OCI-LY3 (cell line): Measurements from ENCODE around the gene CBX1.

Experiments used
- EZH2phosphoT487 ChIP-seq: fragments of 200-600 bp; shearing (Covaris generic); IDR thresholded peaks from 2 replicates; pipeline ENCODE4 v1.6.1; 2018; ENCODE audit warnings: antibody characterized with exemption, mixed run types, low read depth
- TF ChIP-seq, protein P1 (sequence below): fragments of 200-600, 300-600 bp; sonication (generic); IDR thresholded peaks from 2 replicates; pipeline ENCODE4 v1.5.1; 2014; ENCODE audit warnings: antibody characterized with exemption, low read length, low read depth

DNA sequence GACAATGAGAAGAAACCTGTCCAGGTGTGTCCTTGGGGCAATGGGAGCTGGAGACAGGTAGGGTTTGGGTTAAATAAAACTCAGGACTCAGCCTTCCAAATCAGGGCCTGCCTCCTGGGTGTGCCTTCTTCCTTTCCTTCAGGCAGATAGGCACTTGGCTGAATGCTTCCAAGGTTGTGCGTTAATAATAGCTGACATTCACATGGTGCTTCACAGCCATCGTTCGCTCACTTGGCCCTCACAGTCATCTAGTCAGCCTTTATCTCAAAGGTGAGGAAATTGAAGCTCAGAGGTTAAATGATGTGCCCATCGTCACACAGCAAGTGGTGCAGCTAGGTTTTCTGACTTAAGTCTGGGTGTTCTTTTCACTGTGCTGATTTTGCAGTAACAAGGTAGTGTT lies 43.7 kb downstream of the CBX1 start:
- TF ChIP-seq, protein P1, sequence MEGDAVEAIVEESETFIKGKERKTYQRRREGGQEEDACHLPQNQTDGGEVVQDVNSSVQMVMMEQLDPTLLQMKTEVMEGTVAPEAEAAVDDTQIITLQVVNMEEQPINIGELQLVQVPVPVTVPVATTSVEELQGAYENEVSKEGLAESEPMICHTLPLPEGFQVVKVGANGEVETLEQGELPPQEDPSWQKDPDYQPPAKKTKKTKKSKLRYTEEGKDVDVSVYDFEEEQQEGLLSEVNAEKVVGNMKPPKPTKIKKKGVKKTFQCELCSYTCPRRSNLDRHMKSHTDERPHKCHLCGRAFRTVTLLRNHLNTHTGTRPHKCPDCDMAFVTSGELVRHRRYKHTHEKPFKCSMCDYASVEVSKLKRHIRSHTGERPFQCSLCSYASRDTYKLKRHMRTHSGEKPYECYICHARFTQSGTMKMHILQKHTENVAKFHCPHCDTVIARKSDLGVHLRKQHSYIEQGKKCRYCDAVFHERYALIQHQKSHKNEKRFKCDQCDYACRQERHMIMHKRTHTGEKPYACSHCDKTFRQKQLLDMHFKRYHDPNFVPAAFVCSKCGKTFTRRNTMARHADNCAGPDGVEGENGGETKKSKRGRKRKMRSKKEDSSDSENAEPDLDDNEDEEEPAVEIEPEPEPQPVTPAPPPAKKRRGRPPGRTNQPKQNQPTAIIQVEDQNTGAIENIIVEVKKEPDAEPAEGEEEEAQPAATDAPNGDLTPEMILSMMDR = no peak
- no peak for TF ChIP-seq EZH2phosphoT487
